Measurements from ENCODE around the gene FGFR3. TPM values are rescaled to one million over a fixed set of nuclear protein-coding genes. Genes with fewer than 3 reads are reported as not detected.

Gene FGFR3
- total RNA-seq, 1 donor from 2014 or later: 44.3 TPM

DNA sequence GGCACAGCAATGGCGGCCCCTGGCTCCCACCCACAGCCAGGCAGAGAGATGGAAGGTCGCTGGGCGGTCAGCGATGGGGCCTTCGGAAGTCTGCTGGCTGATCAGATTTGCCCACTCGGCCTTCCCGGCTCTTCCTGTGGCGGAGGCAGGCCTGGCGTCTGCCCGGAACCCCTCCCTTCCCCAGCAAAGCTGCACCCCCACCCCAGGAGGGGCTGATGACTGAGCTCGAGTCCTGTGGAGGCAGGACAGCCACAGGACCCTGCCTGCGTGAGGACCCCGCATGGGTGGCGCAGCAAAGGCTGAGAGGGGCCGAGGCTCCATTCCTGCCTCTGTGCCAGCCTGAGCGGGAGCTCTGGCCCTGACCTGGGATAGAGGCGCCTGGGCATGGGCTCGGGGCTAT, 37.0 kb upstream of the FGFR3 start:
- no peak for DNase-seq (ENCODE audit: extremely low spot score, unreplicated experiment)
- Mint-ChIP-seq H3K27me3 (no peaks in the 10 kb centered on the region), H3K27ac (no peak overlapping the region), H3K36me3 (no peaks in the 10 kb centered on the region), H3K4me1 (ENCODE audit: unreplicated experiment) (no peaks in the 10 kb centered on the region), H3K4me3 (no peak overlapping the region), H3K9me3 (no peaks in the 10 kb centered on the region)
- TF ChIP-seq, protein P1, sequence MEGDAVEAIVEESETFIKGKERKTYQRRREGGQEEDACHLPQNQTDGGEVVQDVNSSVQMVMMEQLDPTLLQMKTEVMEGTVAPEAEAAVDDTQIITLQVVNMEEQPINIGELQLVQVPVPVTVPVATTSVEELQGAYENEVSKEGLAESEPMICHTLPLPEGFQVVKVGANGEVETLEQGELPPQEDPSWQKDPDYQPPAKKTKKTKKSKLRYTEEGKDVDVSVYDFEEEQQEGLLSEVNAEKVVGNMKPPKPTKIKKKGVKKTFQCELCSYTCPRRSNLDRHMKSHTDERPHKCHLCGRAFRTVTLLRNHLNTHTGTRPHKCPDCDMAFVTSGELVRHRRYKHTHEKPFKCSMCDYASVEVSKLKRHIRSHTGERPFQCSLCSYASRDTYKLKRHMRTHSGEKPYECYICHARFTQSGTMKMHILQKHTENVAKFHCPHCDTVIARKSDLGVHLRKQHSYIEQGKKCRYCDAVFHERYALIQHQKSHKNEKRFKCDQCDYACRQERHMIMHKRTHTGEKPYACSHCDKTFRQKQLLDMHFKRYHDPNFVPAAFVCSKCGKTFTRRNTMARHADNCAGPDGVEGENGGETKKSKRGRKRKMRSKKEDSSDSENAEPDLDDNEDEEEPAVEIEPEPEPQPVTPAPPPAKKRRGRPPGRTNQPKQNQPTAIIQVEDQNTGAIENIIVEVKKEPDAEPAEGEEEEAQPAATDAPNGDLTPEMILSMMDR (conservative IDR thresholded peaks at IDR 0.05): no peak

DNA sequence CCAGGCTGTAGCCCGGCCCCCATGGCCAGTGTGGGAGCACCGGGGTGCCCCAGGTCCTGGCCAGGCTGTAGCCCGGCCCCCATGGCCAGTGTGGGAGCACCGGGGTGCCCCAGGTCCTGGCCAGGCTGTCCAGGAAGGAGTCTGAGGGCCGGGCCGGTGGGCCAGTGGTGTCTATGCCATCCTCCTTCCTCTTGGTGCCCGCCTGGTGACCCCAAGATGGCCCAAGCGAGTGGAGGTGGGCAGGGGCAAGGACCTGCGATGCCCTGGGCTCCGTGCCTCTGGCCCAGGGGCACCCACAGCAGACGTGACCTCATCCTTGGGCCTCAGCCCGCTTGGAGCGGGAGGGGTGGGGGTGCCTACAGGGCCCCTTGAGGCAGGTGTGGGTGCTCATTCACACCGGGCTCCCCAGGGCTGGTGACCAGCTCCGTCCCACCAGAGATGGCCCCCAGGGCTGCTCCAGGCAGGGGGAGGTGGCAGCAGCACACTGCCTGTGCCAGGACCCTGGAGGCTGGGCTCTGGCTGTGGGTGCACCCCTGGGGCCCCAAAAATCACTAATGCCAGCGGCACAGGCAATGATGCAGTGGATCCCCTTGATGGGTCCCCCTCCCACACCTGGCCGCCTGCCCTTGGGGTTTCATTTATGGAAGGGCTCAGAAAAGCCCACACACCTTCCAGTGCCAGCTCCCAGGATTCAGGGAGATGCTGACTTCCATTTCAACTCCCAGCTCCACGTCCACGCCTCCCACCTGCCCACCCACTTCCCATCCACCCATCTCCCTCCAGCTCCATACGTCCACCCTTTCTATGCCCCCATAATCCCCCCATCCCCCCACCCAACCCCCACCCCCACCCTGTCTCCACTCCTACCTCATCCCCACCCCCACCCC, 36.0 kb upstream of the FGFR3 start:
- Mint-ChIP-seq H3K27me3 (no peaks in the 10 kb centered on the region), H3K4me3 (no peak overlapping the region), H3K9me3 (no peaks in the 10 kb centered on the region), H3K4me1 (ENCODE audit: unreplicated experiment) (no peaks in the 10 kb centered on the region), H3K27ac (no peak overlapping the region), H3K36me3 (no peaks in the 10 kb centered on the region)
- TF ChIP-seq, protein P1 (conservative IDR thresholded peaks at IDR 0.05): no peak
- DNase-seq (ENCODE audit: extremely low spot score, unreplicated experiment): no peak

DNA sequence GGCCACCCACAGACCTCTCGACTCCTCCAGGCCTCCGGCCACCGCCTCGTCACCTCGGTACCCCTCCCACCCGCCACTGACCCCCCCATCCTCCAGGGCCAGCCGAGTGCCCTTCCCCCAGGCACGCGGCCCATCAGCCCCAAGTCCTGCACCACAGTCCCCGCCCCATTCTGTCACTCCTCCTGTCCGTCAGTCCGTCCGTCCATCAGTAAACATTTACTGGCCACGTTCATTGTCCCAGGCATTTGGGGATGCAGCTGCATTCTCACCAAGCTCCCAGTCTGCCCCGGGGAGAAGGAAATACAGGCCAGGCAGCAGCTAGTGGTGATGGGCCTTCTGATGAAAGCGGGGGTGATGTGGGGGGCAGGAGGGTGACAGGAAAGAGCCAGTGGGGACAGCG, 35.3 kb upstream of the FGFR3 start:
- Mint-ChIP-seq H3K27me3 (no peaks in the 10 kb centered on the region), H3K9me3 (no peaks in the 10 kb centered on the region), H3K4me3 (no peak overlapping the region), H3K36me3 (no peaks in the 10 kb centered on the region), H3K4me1 (ENCODE audit: unreplicated experiment) (no peaks in the 10 kb centered on the region), H3K27ac (no peak overlapping the region)
- TF ChIP-seq, protein P1 (conservative IDR thresholded peaks at IDR 0.05): no peak
- DNase-seq (ENCODE audit: extremely low spot score, unreplicated experiment): no peak

DNA sequence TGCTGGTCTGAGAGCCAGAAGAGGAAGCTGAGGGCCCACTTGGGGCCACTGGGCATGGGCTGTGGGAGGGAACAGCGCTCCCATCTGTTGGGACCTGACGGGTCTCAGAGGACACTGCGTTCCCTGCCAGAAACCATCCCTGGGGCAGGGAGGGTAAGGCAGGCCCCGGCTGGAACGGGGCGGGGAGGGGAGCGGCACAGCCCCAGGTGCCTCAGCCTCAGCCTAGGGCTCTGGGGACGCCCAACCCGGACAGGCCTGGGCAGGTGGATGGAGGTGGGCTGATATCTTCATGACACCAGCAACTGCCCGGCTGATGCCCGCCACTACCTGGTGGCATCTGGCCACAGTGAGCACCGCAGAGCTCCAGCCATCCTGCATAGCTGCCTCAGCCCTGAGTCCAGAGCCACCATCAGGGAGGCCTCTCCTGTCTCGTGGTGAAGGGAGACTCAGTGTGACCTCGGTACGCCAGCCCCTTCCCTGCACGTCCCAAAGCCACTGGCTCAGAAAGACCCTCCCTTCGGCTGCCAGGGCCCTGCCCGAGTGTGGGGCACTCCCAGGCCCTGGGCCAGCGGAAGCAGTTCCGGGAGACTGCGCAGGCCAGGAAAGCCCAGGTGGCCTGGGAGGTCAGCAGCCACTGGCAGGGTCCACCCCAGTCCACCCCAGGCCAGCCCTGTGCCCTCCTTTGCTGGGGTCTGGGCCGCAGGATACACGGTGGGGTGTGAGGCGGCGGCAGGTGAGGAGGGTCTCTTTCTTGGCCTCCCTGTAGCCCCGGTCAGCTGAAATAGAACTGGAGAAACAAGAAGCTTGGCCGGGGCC, 34.6 kb upstream of the FGFR3 start:
- Mint-ChIP-seq H3K9me3 (no peaks in the 10 kb centered on the region), H3K27ac (no peak overlapping the region), H3K36me3 (no peaks in the 10 kb centered on the region), H3K27me3 (no peaks in the 10 kb centered on the region), H3K4me3 (no peak overlapping the region), H3K4me1 (ENCODE audit: unreplicated experiment) (no peaks in the 10 kb centered on the region)
- DNase-seq (ENCODE audit: extremely low spot score, unreplicated experiment): no peak
- TF ChIP-seq, protein P1 (conservative IDR thresholded peaks at IDR 0.05): no peak

DNA sequence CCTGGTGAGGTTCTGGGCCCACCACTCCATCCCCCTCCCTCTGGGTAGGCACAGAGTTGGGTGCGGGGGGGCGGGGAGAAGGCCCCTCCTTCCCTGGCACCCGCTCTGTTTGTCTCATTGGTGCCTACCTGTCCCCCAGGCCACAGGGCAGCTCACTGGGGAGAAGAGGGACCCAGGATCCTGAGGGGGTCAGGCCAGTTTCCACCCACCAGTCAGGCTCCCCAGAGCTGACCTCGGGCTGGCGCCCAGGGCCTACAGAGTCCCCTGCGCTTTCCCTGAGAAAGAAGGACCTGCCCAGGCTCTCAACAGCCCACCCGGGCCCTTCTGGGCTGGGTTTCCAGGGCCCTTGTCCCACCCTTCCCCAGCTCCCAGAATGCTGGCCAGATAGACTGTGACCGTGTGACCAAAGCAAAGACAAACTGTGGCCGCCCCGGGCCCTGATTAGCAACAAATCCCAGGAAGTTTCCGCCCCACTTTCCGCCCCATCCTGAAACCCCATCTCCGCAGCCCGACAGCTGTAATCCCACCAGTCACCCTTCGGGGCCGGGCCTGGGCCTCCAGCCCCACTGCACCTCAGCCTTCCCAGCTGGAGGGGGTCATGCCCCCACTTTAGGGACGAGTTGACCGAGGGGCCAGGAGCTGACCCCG, 33.8 kb upstream of the FGFR3 start:
- Mint-ChIP-seq H3K9me3 (no peaks in the 10 kb centered on the region), H3K4me3 (no peak overlapping the region)

More for the DNA sequence above, 33.8 kb upstream of the FGFR3 start:
- Mint-ChIP-seq H3K27me3 (no peaks in the 10 kb centered on the region), H3K4me1 (ENCODE audit: unreplicated experiment) (no peaks in the 10 kb centered on the region), H3K36me3 (no peaks in the 10 kb centered on the region), H3K27ac (no peak overlapping the region)
- no peak for DNase-seq (ENCODE audit: extremely low spot score, unreplicated experiment)
- TF ChIP-seq, protein P1 (conservative IDR thresholded peaks at IDR 0.05): no peak
